NCI-H524 treated with DMSO at 0.1 percent for 48 hours (cell line): Measurements from ENCODE around the gene TNRC6C.

Source experiments
- DNase-seq: peaks from one replicate; lab custom pipeline; 2025; lab: John Stamatoyannopoulos, UW

Gene TNRC6C

GRCh38 chr17:78125976-78126894 is 167.7 kb downstream of the TNRC6C start:
- DNase-seq: no peak

- no peak for DNase-seq
Observed at GRCh38 chr17:78126895-78127238, 168.4 kb downstream of the TNRC6C start.

- no peak for DNase-seq
Observed at GRCh38 chr17:78127239-78127887, 168.9 kb downstream of the TNRC6C start.

GRCh38 chr17:78127888-78128550 is 169.5 kb downstream of the TNRC6C start:
- no peak for DNase-seq

- DNase-seq: peak; percentile 65
Observed at GRCh38 chr17:78128551-78129350, 170.2 kb downstream of the TNRC6C start, which contains the start of gene TMC6. TSS of gene TMC6 (minus strand) at chr17:78128755. CDS start at chr17:78126832, 1,923 bp downstream.

GRCh38 chr17:78129351-78130089 is 171.0 kb downstream of the TNRC6C start:
- DNase-seq: no peak

- no peak for DNase-seq
Observed at GRCh38 chr17:78130090-78130436, 171.6 kb downstream of the TNRC6C start.

GRCh38 chr17:78130437-78131101 is 172.1 kb downstream of the TNRC6C start, which contains the start of gene TMC8:
TSS of gene TMC8 (plus strand) at chr17:78130771. CDS start at chr17:78131589, 818 bp downstream.
- DNase-seq: no peak

GRCh38 chr17:78131172-78132083 is 172.9 kb downstream of the TNRC6C start:
- DNase-seq: no peak

GRCh38 chr17:78132084-78132676 is 173.7 kb downstream of the TNRC6C start:
- no peak for DNase-seq

- DNase-seq: no peak
Observed at GRCh38 chr17:78132767-78133178, 174.3 kb downstream of the TNRC6C start.

- DNase-seq: no peak
Observed at GRCh38 chr17:78133179-78133951, 174.9 kb downstream of the TNRC6C start.

GRCh38 chr17:78133971-78134898 is 175.7 kb downstream of the TNRC6C start:
- DNase-seq: no peak

- DNase-seq: no peak
Observed at GRCh38 chr17:78134899-78135385, 176.4 kb downstream of the TNRC6C start.

- no peak for DNase-seq
Observed at GRCh38 chr17:78135858-78136500, 177.5 kb downstream of the TNRC6C start.

- DNase-seq: no peak
Observed at GRCh38 chr17:78137392-78138203, 179.1 kb downstream of the TNRC6C start.
